Left renal cortex interstitium (tissue), 4 donors: ENCODE results near the gene CENPA. TPM values are rescaled to one million over a fixed set of nuclear protein-coding genes. Genes with fewer than 3 reads are reported as not detected.
"Not testable (repeated sequence)": the region's sequence is repeated elsewhere in the genome, so short reads cannot be mapped to it uniquely, and the experiment has no call there.

ENCODE experiments used
- DNase-seq, 4 donors: peaks; one replicate each; pipeline ENCODE4 v3.0.0-alpha.2; 2013; ENCODE audit warnings: low read depth in 4 of 4, low spot score in 2 of 4, missing footprints in 1 of 4
- polyA plus RNA-seq, 4 donors: library from polyadenylated mRNA; unstranded; fragments of 120-200 nt; gene quantifications; one replicate each; pipeline ENCODE4 v1.2.1, GENCODE V29; 2013; ENCODE audit not compliant: insufficient read length in 4 of 4

Gene CENPA
- polyA plus RNA-seq, 4 donors, result 13.0 to 16.2 (median 14.9) TPM

- no peak for DNase-seq
These were observed 26.0 kb upstream of the CENPA start for GRCh38 chr2:26759845-26760244.

DNA sequence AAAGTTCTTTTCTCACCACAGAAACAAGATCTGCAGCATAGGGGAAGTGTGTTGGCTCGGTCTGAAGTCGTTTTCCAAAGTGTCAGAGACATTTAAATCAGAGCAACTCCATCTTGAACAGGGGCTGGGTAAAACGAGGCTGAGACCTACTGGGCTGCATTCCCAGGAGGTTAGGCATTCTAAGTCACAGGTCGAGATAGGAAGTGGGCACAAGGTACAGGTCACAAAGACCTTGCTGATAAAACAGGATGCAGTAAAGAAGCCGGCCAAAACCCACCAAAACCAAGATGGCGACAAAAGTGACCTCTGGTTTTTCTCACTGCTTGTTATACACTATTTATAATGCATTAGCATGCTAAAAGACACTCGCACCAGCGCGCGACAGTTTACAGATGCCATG is 24.9 kb upstream of the CENPA start:
- DNase-seq, result not testable (repeated sequence)

GRCh38 chr2:26763019-26763418 is 22.8 kb upstream of the CENPA start:
- DNase-seq, result no peak

DNA sequence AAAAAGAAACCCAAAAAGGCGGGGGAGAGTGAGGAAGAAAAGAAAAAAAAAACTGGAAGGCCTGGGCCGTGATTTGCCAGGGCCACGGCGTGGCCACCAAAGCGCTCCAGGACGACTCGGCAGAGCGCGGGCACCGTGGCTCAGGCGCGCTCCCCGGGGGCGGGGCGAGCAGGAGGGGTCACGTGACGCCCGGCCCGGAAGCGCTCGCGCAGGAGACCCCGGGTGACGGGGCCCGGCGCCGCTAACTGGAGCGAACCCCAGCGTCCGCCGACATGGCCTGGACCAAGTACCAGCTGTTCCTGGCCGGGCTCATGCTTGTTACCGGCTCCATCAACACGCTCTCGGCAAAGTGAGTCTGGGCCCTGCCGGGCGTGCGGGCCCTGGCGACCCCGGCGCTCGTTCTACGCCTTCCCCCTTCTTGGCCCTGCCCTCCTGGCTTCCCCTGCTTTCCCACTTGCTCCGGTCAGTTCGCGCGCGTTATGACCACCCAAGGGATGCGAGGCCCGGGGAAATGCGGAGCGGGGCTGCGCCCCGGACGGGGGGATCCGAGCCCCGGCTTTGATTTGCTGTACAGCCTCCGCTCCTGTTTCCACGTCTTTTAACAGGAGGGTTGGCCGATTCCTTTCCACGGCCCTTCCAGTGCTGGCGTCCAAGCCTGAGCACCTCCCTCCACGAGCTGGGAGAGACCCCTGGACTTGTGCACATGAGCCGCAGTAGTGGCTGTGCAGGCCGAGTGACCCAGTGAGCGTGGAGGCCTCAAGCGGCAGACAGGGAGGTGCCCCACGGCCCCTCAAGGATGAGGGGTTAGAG is 21.6 kb upstream of the CENPA start, which contains the start of gene SLC35F6:
TSS of gene SLC35F6 (plus strand) at position 207 of the 810 bp plus-strand sequence. CDS start at position 273, 66 bp downstream.
- DNase-seq, result peak; percentile 34 to 66 (median 64)

DNA sequence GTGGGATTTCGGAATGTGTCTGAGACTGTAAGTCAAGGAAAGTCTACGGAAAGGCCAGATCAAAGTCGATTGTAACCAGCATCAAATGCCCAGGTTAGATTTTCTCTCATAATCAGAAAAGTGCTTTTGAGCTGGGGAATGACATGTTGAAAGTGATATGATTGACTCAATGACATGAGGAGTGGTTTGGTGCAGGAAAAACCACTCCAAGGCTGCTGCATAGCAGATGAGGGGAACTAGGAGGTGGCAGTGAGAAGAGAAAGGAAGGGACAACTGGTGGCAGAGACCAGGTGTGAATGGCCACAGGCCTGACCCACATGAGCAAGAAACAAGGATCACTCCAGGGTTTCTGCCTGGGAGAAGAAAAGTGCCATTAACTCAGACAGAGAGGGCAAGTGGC is 20.9 kb upstream of the CENPA start:
- no peak for DNase-seq

DNA sequence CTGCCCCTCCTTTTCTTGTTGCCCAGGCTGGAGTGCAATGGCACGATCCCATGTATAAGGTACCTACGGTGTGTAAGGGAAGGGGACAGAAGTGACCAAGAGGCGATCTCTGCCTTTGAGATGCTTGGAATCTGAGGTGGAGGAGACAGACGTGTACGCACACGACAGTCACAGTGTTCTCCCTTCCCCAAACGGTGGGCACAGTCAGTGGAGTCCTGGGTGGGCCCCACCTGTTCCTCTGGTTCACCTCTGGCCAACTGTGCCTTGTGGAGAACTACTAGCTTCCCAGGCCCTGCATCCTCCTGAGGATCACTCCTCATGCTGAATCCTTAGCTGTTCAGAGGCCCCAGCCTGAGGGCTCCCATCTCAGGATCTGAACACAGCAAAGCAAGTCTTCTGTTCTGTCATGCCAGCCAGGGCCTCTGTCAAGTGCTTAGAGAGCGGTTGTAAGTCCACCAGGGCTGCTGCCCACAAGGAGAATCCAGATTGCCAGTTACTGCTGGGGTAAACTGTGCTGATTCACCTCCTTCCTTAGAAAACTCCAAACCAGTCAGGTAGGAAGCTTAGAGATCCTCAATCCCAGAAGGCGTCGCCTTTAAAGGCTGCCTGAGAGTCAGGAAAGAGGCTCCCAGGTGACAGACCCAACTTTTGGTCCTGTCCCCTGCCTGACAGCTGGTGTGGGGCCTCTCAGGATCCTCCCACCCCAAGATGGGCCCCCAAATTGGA is 20.2 kb upstream of the CENPA start:
- DNase-seq, result no peak

DNA sequence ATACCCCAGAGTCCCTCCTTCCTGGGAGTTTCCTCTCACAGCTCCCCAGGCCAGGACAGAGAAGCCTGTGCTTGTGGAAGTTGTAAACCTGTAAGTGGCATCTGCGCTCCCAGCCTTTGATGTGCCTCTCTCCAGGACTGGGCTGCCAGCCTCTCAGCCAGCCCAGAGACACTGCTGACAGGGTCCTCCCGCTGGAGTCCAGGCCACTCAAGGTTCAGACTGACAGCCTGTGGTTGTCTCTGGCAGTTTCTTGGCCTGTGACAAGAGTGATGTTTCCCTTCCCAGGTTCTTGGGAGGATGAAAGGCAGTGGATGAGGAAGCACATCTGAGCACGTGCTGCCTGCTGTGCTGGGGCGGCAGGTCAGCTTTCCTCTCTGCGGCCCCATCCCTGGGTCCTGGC is 18.7 kb upstream of the CENPA start:
- no peak for DNase-seq

GRCh38 chr2:26767894-26768487 is 17.9 kb upstream of the CENPA start:
- no peak for DNase-seq

DNA sequence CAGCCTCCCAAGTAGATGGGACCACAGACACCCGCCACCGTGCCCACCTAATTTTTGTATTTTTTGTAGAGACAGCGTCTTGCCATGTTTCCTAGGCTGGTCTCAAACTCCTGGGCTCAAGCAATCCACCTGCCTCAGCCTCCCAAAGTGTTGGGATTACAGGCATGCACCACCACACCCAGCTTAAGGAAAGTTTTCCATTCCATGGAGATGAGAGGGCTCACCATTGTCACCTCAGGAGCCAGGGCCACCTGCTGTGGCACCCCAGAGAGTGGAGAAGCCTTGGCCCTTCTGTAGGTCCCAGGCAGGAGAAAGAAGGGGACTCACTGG is 17.1 kb upstream of the CENPA start:
- no peak for DNase-seq

GRCh38 chr2:26769089-26769761 is 16.6 kb upstream of the CENPA start:
- no peak for DNase-seq

DNA sequence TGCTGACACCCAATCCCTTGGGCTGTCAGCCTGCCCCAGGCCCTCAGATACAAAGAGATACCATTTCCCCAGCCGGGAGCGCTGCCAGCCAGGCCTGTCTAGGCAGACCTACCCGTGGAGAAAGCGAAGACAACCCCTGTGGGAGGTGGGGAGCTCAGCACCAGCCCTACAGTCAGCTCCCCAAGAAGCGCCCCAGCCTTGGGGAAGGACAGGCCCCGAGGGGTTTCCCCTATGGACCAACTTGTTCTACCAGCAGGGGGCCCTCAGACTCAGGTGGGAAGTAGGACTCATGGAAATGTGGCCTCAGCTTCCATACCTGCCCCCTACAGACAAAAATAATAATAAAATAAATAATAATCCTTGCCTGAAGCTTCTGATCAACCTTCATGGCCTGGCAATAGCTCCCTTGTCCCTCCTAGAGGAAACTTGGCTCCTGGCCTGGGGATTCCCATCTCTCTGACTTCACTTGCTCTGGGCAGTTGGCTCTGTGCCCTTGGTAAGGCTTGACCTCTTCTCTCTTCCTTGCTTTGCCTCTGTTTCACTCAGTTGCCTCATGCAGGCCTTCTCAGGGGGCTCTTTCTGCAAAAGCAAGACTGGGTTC is 14.8 kb upstream of the CENPA start:
- no peak for DNase-seq

GRCh38 chr2:26772064-26773001 is 13.5 kb upstream of the CENPA start:
- DNase-seq, result no peak

DNA sequence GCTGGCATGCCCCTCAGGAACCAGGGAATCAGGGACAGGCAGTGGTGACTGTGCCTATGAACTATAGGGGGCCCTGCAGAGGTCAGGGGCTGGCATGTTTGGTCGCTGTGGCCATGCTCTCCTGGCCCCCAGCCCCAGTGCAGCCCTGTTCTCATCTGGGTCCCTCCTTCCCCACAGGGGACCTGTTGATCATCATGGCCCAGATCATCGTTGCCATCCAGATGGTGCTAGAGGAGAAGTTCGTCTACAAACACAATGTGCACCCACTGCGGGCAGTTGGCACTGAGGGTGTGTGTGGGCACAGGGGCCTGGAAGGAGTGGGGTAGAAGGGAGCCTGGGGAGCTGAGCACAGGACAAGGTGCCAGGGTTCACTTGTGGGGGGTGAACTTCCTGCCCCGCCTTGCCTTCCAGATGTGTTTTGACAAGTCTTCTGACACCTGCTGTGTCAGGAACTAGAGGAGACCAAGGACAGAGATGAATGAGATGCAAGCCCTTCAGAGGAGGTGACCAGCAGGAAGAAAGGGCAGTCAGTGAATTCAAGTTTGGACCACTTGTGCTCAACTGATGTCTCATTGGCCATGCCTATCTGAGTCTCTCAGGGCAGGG is 9.6 kb upstream of the CENPA start:
- no peak for DNase-seq

DNA sequence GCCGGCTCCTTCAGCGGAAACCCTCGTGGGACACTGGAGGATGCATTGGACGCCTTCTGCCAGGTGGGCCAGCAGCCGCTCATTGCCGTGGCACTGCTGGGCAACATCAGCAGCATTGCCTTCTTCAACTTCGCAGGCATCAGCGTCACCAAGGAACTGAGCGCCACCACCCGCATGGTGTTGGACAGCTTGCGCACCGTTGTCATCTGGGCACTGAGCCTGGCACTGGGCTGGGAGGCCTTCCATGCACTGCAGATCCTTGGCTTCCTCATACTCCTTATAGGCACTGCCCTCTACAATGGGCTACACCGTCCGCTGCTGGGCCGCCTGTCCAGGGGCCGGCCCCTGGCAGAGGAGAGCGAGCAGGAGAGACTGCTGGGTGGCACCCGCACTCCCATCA is 7.8 kb upstream of the CENPA start:
- DNase-seq, result no peak

DNA sequence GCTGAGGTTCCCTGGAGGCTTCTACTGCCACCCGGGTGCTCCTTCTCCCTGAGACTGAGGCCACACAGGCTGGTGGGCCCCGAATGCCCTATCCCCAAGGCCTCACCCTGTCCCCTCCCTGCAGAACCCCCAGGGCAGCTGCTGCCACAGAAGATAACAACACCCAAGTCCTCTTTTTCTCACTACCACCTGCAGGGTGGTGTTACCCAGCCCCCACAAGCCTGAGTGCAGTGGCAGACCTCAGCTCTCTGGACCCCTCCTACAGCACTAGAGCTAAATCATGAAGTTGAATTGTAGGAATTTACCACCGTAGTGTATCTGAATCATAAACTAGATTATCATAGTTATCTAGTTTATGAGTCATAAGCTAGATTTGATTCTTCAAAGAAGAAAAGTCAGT is 7.3 kb upstream of the CENPA start:
- DNase-seq, result no peak

GRCh38 chr2:26780203-26780760 is 5.6 kb upstream of the CENPA start:
- DNase-seq, result no peak

DNA sequence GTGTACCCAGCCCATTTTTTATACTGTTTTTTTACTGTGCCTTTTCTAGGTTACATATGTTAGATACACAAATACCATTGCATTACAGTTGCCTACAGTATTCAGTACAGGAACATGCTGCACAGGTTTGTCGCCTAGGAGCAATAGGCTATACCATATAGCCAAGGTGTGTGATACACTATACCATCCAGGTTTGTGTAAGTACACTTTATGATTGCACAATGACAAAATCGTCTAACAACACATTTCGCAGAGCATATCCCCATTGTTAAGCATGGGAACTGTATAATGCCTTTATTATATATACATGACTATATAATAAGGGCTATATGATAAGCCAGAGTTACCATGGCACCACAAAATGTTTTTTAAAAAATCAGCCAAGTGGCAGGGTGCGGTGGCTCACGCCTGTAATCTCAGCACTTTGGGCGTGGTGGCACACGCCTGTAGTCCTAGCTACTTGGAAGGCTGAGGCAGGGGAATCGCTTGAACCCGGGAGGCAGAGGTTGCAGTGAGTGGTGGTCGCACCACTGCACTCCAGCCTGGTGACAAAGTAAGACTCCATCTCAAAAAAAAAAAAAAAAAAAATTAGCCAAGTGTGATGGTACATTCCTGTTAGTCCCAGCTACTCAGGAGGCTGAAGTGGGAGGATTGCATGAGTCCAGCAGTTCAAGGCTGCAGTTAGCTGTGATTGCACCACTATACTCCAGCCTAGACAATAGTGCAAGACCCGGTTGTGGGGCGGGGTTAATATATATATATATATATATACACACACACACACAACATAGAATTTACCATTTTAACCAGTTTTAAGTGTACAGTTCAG is 2.8 kb upstream of the CENPA start:
- DNase-seq, result no peak
